ENCODE results near the gene WFDC10B.

WFDC10B gene

DNA sequence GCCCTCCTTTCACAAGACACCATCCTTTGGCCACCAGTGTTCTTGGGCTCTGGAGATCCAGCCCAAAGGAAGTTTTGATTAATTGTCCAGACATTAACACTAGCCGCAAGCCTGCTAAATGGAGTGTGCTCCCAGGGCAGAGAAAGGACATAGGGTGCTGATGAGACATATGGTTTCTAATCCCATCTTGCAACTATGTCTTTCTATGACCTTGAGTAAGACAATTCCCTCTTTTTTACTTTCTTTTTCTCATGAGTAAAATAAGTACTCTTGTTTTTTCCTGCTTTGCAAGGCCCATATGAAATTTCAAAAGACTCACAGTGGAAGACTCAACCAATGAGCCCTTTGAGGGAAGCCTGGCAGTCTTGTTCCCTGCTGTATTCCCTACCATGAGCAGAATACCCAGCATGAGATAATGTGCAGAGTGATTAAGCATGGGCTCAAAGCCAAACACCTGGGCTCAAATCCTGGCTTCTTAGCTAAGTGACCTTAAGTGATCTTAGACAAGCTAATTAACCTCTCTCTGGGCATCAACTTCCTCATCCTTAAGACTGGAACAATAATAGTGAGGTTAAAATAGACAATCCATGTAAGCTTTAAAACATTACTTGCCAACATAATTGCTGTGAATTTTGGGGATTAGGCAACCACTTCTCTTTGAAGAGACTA is at the start of gene WFDC10B:
WFDC10B (minus strand) TSS at position 51 of the 669 bp plus-strand sequence. CDS start 19,027 bp downstream, outside the sequence.
- no peaks in the 10 kb centered on the region for H3K9me3 ChIP-seq (ENCODE audit: control insufficient read depth in 1 of 2, low read length in 2 of 2)
- no peaks in the 10 kb centered on the region for H3K36me3 ChIP-seq (ENCODE audit: control insufficient read depth in 1 of 2, insufficient read depth in 2 of 2, low read length in 2 of 2)
- H3K9ac ChIP-seq (ENCODE audit: low read depth in 1 of 2, low read length in 2 of 2), result no peak within 1 kb of the TSS
- no peak within 1 kb of the TSS for H3K27ac ChIP-seq (ENCODE audit: low read depth, low read length)
- peaks cover 4 to 9% of the 10 kb centered on the region in 2 donors for H3K4me1 ChIP-seq (ENCODE audit: control insufficient read depth in 1 of 2, insufficient read depth in 2 of 2, low read length in 2 of 2)
- H3K27me3 ChIP-seq (ENCODE audit: control insufficient read depth in 1 of 2, insufficient read depth in 2 of 2, low read length in 2 of 2), result no peaks in the 10 kb centered on the region
- H3K4me3 ChIP-seq (ENCODE audit: low read depth in 1 of 2, low read length in 2 of 2), result no peak within 1 kb of the TSS

DNA sequence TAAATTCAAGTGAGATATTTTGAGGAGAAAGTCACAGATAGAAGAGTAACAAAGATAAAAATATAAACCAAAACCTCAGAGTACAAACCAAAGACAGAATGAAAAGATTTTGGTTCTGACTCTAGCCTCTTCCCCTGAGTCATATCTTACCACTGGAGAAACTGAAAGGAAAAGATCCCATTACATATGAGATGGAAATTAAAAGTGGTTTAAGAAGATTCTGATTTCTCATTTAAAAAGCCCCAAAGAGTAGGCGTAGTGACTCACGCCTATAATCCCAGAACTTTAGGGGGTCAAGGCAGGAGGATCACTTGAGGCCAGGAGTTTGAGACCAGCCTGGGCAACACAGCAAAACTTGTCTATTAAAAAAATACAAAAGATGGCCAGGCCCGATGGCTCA is 47.9 kb upstream of the WFDC10B start:
- no peaks in the 10 kb centered on the region for H3K27me3 ChIP-seq (ENCODE audit: control insufficient read depth in 1 of 2, insufficient read depth in 2 of 2, low read length in 2 of 2)
- no peaks in the 10 kb centered on the region for H3K36me3 ChIP-seq (ENCODE audit: control insufficient read depth in 1 of 2, insufficient read depth in 2 of 2, low read length in 2 of 2)
- H3K9ac ChIP-seq (ENCODE audit: low read depth in 1 of 2, low read length in 2 of 2), result no peak overlapping the region
- no peaks in the 10 kb centered on the region for H3K4me1 ChIP-seq (ENCODE audit: control insufficient read depth in 1 of 2, insufficient read depth in 2 of 2, low read length in 2 of 2)
- H3K27ac ChIP-seq (ENCODE audit: low read depth, low read length), result no peak overlapping the region
- H3K4me3 ChIP-seq (ENCODE audit: low read depth in 1 of 2, low read length in 2 of 2), result no peak overlapping the region
- H3K9me3 ChIP-seq (ENCODE audit: control insufficient read depth in 1 of 2, low read length in 2 of 2), result no peaks in the 10 kb centered on the region

DNA sequence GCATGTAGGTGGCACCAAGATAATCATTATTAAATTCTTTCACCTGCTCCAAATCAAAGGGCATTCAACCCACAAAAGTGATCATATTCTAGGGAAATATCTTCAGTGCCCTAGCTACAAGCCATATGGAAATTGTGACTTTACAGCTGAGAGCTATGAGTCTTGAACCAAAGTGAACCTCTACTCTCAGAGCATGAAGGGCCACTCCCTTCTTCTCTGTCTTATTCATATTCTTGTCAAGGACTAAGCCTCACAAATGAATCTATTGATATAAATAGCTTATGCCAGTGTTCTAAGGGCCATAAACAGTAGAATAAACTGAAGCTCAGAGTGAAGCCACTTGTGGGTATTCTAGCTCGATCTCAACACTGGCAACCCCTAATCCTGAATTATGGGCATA is 46.9 kb upstream of the WFDC10B start:
- Histone ChIP-seq H3K4me1 (ENCODE audit: control insufficient read depth in 1 of 2, insufficient read depth in 2 of 2, low read length in 2 of 2) (no peaks in the 10 kb centered on the region), H3K9me3 (ENCODE audit: control insufficient read depth in 1 of 2, low read length in 2 of 2) (no peaks in the 10 kb centered on the region), H3K36me3 (ENCODE audit: control insufficient read depth in 1 of 2, insufficient read depth in 2 of 2, low read length in 2 of 2) (no peaks in the 10 kb centered on the region), H3K4me3 (ENCODE audit: low read depth in 1 of 2, low read length in 2 of 2) (no peak overlapping the region), H3K27me3 (ENCODE audit: control insufficient read depth in 1 of 2, insufficient read depth in 2 of 2, low read length in 2 of 2) (no peaks in the 10 kb centered on the region), H3K9ac (ENCODE audit: low read depth in 1 of 2, low read length in 2 of 2) (no peak overlapping the region), H3K27ac (ENCODE audit: low read depth, low read length) (no peak overlapping the region)

DNA sequence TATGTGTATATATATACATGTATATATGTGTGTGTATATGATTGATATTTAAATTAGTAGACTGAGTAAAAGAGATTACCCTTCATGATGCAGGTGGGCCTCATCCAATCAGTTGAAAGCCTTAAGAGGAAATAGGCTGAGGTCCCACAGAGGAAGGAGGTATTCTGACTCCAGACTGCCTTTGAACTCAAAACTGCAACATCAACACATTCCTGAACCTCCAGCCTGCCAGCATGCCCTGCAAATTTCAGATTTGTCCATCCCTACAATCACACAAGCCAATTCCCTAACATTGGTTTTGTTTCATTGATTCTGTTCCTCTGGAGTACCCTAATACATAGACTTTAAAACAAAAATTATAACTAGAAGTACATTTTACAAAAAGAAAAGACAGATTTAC is 40.2 kb upstream of the WFDC10B start:
- Histone ChIP-seq H3K36me3 (ENCODE audit: control insufficient read depth in 1 of 2, insufficient read depth in 2 of 2, low read length in 2 of 2) (no peaks in the 10 kb centered on the region), H3K27me3 (ENCODE audit: control insufficient read depth in 1 of 2, insufficient read depth in 2 of 2, low read length in 2 of 2) (no peaks in the 10 kb centered on the region), H3K9me3 (ENCODE audit: control insufficient read depth in 1 of 2, low read length in 2 of 2) (no peaks in the 10 kb centered on the region), H3K9ac (ENCODE audit: low read depth in 1 of 2, low read length in 2 of 2) (no peak overlapping the region), H3K4me1 (ENCODE audit: control insufficient read depth in 1 of 2, insufficient read depth in 2 of 2, low read length in 2 of 2) (no peaks in the 10 kb centered on the region), H3K27ac (ENCODE audit: low read depth, low read length) (no peak overlapping the region), H3K4me3 (ENCODE audit: low read depth in 1 of 2, low read length in 2 of 2) (no peak overlapping the region)

DNA sequence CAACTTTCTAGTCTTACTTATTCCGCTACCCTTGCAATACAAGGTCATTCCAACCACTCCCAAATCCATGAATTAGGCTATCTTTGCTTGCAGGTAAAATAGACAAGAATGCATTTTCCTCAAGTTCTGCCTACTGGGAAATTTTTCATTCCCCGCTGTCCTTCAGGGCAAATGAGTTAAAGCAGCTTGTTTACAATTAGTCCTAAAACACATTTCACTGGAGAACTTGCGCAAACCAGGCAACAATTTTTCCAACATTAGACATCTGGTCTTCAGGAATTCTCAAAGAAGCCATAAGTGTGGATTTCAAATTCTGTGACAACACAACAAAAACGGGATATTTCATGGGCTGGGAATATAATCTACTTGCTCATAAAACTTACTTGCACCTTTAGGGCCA is 37.8 kb upstream of the WFDC10B start:
- Histone ChIP-seq H3K27me3 (ENCODE audit: control insufficient read depth in 1 of 2, insufficient read depth in 2 of 2, low read length in 2 of 2) (no peaks in the 10 kb centered on the region), H3K4me3 (ENCODE audit: low read depth in 1 of 2, low read length in 2 of 2) (no peak overlapping the region), H3K9me3 (ENCODE audit: control insufficient read depth in 1 of 2, low read length in 2 of 2) (no peaks in the 10 kb centered on the region), H3K36me3 (ENCODE audit: control insufficient read depth in 1 of 2, insufficient read depth in 2 of 2, low read length in 2 of 2) (no peaks in the 10 kb centered on the region), H3K9ac (ENCODE audit: low read depth in 1 of 2, low read length in 2 of 2) (no peak overlapping the region), H3K4me1 (ENCODE audit: control insufficient read depth in 1 of 2, insufficient read depth in 2 of 2, low read length in 2 of 2) (no peaks in the 10 kb centered on the region), H3K27ac (ENCODE audit: low read depth, low read length) (no peak overlapping the region)

DNA sequence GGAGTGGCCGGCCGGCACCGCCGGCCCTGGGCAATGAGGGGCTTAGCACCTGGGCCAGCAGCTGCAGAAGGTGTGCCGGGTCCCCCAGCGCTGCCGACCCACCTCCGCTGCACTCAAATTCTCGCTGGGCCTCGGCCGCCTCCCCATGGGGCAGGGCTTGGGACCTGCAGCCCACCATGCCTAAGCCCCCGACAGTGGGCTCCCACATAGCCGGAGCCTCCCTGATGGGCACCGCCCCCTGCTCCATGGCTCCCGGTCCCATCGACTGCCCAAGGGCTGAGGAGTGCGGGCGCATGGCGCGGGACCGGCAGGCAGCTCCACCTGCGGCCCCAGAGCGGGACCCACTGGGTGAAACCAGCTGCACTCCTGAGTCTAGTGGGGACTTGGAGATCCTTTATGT is 31.2 kb upstream of the WFDC10B start:
- Histone ChIP-seq H3K27ac (ENCODE audit: low read depth, low read length) (no peak overlapping the region), H3K9ac (ENCODE audit: low read depth in 1 of 2, low read length in 2 of 2) (no peak overlapping the region), H3K27me3 (ENCODE audit: control insufficient read depth in 1 of 2, insufficient read depth in 2 of 2, low read length in 2 of 2) (no peaks in the 10 kb centered on the region), H3K36me3 (ENCODE audit: control insufficient read depth in 1 of 2, insufficient read depth in 2 of 2, low read length in 2 of 2) (no peaks in the 10 kb centered on the region), H3K9me3 (ENCODE audit: control insufficient read depth in 1 of 2, low read length in 2 of 2) (no peaks in the 10 kb centered on the region), H3K4me1 (ENCODE audit: control insufficient read depth in 1 of 2, insufficient read depth in 2 of 2, low read length in 2 of 2) (no peaks in the 10 kb centered on the region), H3K4me3 (ENCODE audit: low read depth in 1 of 2, low read length in 2 of 2) (no peak overlapping the region)

DNA sequence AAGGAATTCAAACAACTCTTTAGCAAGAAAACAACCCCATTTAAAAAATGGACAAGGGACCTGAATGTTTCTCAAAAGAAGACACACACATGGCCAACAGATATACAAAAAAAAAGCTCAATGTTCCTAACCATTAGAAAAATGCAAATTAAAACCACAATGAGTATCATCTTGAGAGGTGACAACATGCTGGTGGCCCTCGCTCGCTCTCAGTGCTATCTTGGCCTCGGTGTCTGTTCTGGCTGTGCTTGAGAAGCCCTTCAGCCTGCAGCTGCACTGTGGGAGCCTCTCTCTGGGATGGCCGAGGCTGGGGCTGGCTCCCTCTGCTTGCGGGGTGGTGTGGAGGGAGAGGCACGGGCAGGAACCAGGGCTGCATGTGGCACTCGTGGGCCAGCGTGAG is 30.7 kb upstream of the WFDC10B start:
- no peak overlapping the region for H3K9ac ChIP-seq (ENCODE audit: low read depth in 1 of 2, low read length in 2 of 2)
- H3K9me3 ChIP-seq (ENCODE audit: control insufficient read depth in 1 of 2, low read length in 2 of 2), result no peaks in the 10 kb centered on the region
- H3K27me3 ChIP-seq (ENCODE audit: control insufficient read depth in 1 of 2, insufficient read depth in 2 of 2, low read length in 2 of 2), result no peaks in the 10 kb centered on the region
- H3K36me3 ChIP-seq (ENCODE audit: control insufficient read depth in 1 of 2, insufficient read depth in 2 of 2, low read length in 2 of 2), result no peaks in the 10 kb centered on the region
- no peaks in the 10 kb centered on the region for H3K4me1 ChIP-seq (ENCODE audit: control insufficient read depth in 1 of 2, insufficient read depth in 2 of 2, low read length in 2 of 2)
- H3K4me3 ChIP-seq (ENCODE audit: low read depth in 1 of 2, low read length in 2 of 2), result no peak overlapping the region
- no peak overlapping the region for H3K27ac ChIP-seq (ENCODE audit: low read depth, low read length)

DNA sequence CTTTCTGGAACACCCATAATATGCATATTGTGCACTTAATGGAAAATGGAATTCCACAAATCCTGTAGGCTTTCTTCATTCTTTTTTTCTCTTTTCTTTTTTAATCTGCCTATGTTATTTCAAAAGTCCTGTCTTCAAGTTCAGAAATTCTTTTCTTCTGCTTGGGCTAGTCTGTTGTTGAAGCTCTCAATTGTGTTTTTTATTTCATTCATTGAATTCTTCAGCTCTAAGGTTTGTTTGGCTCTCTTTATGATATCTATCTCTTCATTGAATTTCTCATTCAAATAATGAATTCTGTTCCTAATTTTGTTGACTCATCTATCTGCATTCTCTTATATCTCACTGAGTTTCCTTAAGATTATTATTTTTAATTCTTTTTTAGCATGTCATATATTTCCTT is 27.4 kb upstream of the WFDC10B start:
- Histone ChIP-seq H3K9me3 (ENCODE audit: control insufficient read depth in 1 of 2, low read length in 2 of 2) (no peaks in the 10 kb centered on the region), H3K27me3 (ENCODE audit: control insufficient read depth in 1 of 2, insufficient read depth in 2 of 2, low read length in 2 of 2) (no peaks in the 10 kb centered on the region), H3K9ac (ENCODE audit: low read depth in 1 of 2, low read length in 2 of 2) (no peak overlapping the region), H3K36me3 (ENCODE audit: control insufficient read depth in 1 of 2, insufficient read depth in 2 of 2, low read length in 2 of 2) (no peaks in the 10 kb centered on the region), H3K4me1 (ENCODE audit: control insufficient read depth in 1 of 2, insufficient read depth in 2 of 2, low read length in 2 of 2) (no peaks in the 10 kb centered on the region), H3K27ac (ENCODE audit: low read depth, low read length) (no peak overlapping the region), H3K4me3 (ENCODE audit: low read depth in 1 of 2, low read length in 2 of 2) (no peak overlapping the region)

DNA sequence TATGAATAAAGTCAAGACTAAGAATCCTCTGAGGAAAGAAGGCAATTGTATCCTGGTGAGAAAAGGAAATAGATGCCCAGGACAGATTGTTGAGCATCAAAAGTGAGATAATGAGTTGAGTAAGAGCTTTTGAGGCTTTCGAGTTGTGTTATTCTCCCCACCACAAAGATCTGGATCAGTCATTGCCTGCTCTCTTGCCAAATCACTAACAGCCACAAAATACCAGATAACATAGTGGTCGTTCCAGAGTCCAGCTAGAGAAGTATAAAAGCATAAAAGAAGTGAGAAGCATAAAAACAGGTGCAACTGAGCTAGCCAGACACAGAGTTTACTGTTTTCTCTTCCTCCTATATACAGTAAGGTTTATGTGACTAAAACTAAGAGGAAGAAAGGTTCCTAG is 22.2 kb upstream of the WFDC10B start:
- H3K4me3 ChIP-seq (ENCODE audit: low read depth in 1 of 2, low read length in 2 of 2), result no peak overlapping the region
- H3K9me3 ChIP-seq (ENCODE audit: control insufficient read depth in 1 of 2, low read length in 2 of 2), result no peaks in the 10 kb centered on the region
- no peak overlapping the region for H3K9ac ChIP-seq (ENCODE audit: low read depth in 1 of 2, low read length in 2 of 2)
- H3K27ac ChIP-seq (ENCODE audit: low read depth, low read length), result no peak overlapping the region
- peaks cover 0 to 11% of the 10 kb centered on the region in 2 donors for H3K27me3 ChIP-seq (ENCODE audit: control insufficient read depth in 1 of 2, insufficient read depth in 2 of 2, low read length in 2 of 2)
- H3K4me1 ChIP-seq (ENCODE audit: control insufficient read depth in 1 of 2, insufficient read depth in 2 of 2, low read length in 2 of 2), result no peaks in the 10 kb centered on the region
- H3K36me3 ChIP-seq (ENCODE audit: control insufficient read depth in 1 of 2, insufficient read depth in 2 of 2, low read length in 2 of 2), result no peaks in the 10 kb centered on the region

DNA sequence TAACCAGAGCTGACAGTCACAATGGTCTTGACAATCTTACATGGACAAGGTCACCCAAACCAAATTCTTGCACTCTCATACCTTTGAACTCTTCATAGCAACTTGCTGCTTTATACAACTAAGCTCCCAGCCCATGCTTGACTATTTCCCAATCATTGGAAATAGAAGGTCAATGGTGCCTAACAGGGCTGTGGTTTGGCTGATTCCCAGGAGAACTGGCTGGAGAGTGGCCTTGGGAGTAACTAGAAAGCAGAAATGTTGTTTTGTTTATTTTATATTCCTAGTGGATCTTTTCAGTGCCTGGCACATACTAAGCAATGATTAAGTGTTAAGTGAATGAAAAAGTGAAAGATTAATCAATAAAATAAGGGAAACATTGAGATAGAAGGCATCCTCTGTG is 20.3 kb upstream of the WFDC10B start:
- H3K9ac ChIP-seq (ENCODE audit: low read depth in 1 of 2, low read length in 2 of 2), result no peak overlapping the region
- H3K4me1 ChIP-seq (ENCODE audit: control insufficient read depth in 1 of 2, insufficient read depth in 2 of 2, low read length in 2 of 2), result no peaks in the 10 kb centered on the region
- no peaks in the 10 kb centered on the region for H3K9me3 ChIP-seq (ENCODE audit: control insufficient read depth in 1 of 2, low read length in 2 of 2)
- H3K27ac ChIP-seq (ENCODE audit: low read depth, low read length), result no peak overlapping the region
- H3K36me3 ChIP-seq (ENCODE audit: control insufficient read depth in 1 of 2, insufficient read depth in 2 of 2, low read length in 2 of 2), result no peaks in the 10 kb centered on the region
- peaks cover 0 to 13% of the 10 kb centered on the region in 2 donors for H3K27me3 ChIP-seq (ENCODE audit: control insufficient read depth in 1 of 2, insufficient read depth in 2 of 2, low read length in 2 of 2)
- no peak overlapping the region for H3K4me3 ChIP-seq (ENCODE audit: low read depth in 1 of 2, low read length in 2 of 2)

DNA sequence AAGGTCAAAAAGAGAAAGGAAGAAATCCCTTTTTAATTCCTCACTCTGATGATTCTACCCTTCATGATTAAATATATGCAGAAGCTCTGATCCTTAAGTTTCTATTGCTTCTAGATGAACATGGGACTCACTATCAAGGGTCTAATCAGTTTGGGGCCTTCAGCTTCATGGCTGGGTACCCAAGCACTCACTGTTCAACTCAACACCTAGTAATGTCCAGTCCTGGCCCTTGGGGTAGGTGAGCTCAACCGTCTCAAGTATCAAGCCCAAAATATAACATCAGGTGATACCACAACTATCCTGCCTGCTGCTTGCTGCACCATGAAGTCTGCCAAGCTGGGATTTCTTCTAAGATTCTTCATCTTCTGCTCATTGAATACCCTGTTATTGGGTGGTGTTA is 17.2 kb upstream of the WFDC10B start, which contains the start of gene SPINT4:
SPINT4 (plus strand) TSS at position 301 of the 400 bp plus-strand sequence; CDS start at position 322, 21 bp downstream.
- Histone ChIP-seq H3K9me3 (ENCODE audit: control insufficient read depth in 1 of 2, low read length in 2 of 2) (no peaks in the 10 kb centered on the region), H3K27ac (ENCODE audit: low read depth, low read length) (no peak within 1 kb of the TSS), H3K27me3 (ENCODE audit: control insufficient read depth in 1 of 2, insufficient read depth in 2 of 2, low read length in 2 of 2) (peaks cover 0 to 13% of the 10 kb centered on the region in 2 donors), H3K4me1 (ENCODE audit: control insufficient read depth in 1 of 2, insufficient read depth in 2 of 2, low read length in 2 of 2) (no peaks in the 10 kb centered on the region), H3K9ac (ENCODE audit: low read depth in 1 of 2, low read length in 2 of 2) (no peak within 1 kb of the TSS), H3K36me3 (ENCODE audit: control insufficient read depth in 1 of 2, insufficient read depth in 2 of 2, low read length in 2 of 2) (no peaks in the 10 kb centered on the region), H3K4me3 (ENCODE audit: low read depth in 1 of 2, low read length in 2 of 2) (no peak within 1 kb of the TSS)

Measured in duodenal mucosa (tissue), 2 donors.